Transverse colon (tissue), 4 donors: ENCODE measurements around the gene PGRMC2.

Experiments used
- CTCF ChIP-seq, 5 experiments: fragments of 200-600 bp in 3 of 5; fragments of 450-650 bp in 2 of 5; sonication (generic) in 3 of 5; IDR thresholded peaks; 1 replicate in 2 of 5; 2 replicates in 3 of 5; pipeline ENCODE4 v1.5.1; 2016 to 2017; ENCODE audit warnings: antibody characterized with exemption in 5 of 5, inconsistent platforms in 3 of 5, mild to moderate bottlenecking in 2 of 5, moderate library complexity in 1 of 5
- EP300 ChIP-seq: sonication (generic); formaldehyde crosslinking; IDR thresholded peaks from one replicate; pipeline ENCODE4 v1.6.1; 2017; ENCODE audit warnings: antibody characterized with exemption, low read depth
- POLR2A ChIP-seq: fragments of 450-650 bp; IDR thresholded peaks from one replicate; pipeline ENCODE4 v1.6.1; 2016; ENCODE audit warnings: antibody characterized with exemption, mild to moderate bottlenecking, moderate library complexity
- POLR2AphosphoS5 ChIP-seq, 3 donors: sonication (generic); formaldehyde crosslinking; IDR thresholded peaks; one replicate each; pipeline ENCODE4 v1.6.1; 2016; ENCODE audit warnings: antibody characterized with exemption in 3 of 3

DNA sequence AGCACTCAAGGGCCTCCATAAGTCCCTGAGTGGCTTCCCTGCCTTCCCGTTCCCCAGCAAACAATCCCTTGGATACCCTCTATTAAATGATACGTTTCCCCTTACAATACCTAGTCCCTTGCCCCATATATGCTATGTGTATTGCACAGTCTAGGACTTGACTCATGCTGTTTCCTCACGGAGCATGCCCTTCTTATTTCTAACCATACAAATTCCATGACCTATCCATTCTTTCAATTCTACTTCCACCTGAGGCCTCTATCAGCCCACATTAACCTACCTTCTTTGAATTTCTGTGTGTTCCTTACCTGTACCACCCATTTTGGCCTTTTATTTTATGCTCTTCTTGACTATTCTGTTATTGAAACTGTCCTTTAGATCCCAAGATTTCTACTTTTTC lies 2.9 kb upstream of the PGRMC2 start:
- TF ChIP-seq POLR2AphosphoS5 (IDR thresholded peaks at IDR 0.05) (no peak), CTCF (IDR thresholded peaks at IDR 0.05) (no peak), POLR2A (no peak), EP300 (no peak)
